Fibroblast of skin of right quadriceps (primary cell): Measurements from ENCODE around the gene RELL2.

Experiments used
- DNase-seq: peaks from one replicate; pipeline ENCODE4 v3.0.0-alpha.2; 2013

The RELL2 gene

DNA sequence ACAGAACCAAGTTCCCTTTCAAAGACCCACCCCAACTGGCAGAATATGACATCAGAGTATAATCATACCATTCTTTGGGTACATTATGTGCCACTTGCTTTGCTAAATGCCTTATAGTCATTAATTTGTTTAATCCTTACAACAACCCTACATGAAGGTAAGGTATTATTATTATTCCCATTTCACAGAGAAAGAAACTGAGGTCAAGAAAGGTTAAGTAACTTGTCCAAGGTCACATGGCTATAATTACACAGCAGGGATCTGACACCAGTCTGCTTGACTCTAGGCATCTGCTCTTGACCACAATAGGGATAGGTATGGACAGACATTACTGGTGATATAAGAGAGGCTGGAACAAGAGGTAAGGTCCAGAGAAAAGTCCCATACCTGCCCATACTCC is 13.2 kb downstream of the RELL2 start:
- DNase-seq: no peak

DNA sequence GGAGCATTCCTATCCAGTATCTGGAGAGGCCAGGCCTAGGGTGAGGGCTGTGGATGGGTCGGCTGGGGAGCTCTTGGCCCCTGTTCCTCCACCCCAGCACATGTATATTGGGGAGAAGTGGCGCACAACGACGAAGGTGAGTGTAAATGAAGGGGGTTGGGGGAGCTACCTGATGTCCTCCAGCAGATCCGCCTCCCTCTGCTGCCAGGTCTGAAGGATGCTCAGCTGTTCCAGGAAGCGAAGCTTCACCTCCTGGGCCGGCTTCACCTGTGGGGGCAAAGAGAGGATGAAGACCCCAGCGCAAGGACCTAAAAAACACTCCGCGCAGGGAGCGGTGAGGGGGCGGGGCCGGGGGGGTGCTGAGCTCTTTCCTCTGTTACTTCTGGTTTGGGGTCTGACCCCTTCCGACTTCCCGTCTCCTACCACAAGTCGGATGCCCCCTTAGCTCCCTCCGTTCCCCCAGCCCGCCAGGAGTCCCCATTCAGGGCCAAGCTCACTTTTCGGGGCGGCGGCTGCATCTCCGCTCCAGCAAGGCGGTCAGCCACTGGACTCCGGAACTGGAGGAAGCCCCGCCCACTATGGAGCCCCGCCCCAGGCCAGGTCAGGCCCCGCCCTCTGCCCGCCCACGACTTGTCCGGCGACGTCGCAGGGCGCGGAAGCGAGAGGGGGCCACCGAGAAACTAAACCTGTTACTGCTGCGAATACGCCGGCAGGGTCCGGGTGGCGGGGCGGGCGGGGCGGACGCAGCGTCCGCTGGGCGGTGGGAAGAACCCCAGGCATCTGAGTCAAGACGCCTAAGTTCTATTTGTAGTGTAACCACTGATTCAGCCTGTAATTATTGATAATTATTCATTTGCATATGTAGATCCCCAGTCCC is 14.3 kb downstream of the RELL2 start, which contains the start of gene FCHSD1:
Gene FCHSD1 (minus strand): TSS at position 568 of the 877 bp plus-strand sequence. CDS start 50 bp downstream, at position 518.
- DNase-seq: peak; percentile 70

- DNase-seq: no peak
Measured at GRCh38 chr5:141651728-141652105, 14.9 kb downstream of the RELL2 start.

DNA sequence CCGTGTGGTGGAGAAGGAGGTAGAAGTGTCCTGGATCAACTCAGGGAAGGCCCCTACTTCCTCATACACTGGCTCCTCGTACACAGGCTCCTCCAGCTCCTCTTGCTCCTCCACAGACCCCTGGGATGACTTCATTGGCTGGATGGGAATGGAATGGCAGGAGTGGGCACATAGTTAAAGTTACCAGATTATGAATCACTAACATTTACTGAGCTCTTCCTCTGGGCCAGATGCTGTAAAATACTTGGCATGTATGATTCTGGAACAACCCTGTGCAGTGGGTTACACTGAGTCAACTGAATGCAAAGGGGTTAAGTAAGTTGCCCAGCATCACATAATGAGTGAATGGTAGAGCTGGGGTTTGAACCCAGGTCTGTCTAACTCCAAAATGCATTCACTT is 17.5 kb downstream of the RELL2 start:
- peak; percentile 90 for DNase-seq

- DNase-seq: no peak
Measured at GRCh38 chr5:141655020-141655419, 18.2 kb downstream of the RELL2 start.

DNA sequence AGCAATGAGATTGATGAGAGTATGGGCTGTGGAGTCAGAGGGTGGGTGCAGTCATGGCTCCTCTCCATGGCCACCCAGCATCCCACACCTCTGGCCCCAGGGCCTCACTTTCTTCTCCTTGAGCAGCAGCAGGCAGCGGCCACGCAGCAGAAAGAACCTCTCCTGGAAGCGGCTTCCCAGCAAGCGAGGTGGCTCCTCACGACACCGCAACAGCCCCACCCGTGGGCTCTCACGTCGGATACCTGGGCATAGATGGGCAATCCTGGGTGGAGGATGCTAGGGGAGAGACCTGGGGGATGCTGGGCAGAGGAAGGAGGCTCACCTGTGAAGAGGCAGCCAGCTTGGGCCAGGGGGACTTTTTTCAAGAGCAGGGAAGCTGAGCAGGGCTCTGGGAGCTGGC is 19.6 kb downstream of the RELL2 start:
- DNase-seq: no peak

DNA sequence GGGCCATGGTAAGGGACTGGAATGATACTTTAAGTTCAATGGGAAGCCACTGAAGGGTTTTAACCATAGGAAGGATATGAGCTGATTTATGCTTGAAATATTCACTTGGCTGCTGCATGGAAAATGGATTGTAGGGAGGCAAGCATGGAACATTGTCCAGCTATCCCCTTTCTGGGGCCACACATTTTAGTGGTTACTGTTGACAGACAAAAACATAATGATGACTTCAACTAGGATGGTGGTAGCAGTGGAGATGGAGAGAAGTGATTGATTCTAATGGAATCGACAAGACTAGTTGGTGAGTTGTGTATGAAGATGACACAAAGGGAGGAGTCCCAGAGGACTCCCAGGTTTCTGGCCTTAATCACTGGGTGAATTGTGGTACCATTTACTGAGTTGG is 20.6 kb downstream of the RELL2 start:
- no peak for DNase-seq

- peak; percentile 92 for DNase-seq
Measured at GRCh38 chr5:141657937-141658545, 21.2 kb downstream of the RELL2 start.

- DNase-seq: no peak
Measured at GRCh38 chr5:141662028-141662427, 25.2 kb downstream of the RELL2 start.

DNA sequence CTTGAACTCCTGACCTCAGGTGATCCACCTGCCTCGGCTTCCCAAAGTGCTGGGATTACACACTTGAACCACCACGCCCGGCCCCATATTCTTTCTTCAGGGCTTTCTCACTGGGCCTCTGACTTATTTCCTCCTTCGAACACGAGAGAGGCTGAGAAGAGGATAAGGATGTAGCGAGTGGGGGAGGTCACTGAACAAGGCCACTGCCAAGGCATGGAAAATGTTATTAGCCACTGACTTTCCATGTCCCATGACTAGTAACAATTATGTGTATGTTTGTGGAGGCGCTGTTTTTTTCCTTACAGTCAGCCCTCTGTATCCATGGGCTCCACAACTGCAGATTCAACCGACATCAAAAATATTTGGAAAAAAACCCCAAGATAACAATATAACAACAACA is 26.7 kb downstream of the RELL2 start:
- DNase-seq: no peak

DNA sequence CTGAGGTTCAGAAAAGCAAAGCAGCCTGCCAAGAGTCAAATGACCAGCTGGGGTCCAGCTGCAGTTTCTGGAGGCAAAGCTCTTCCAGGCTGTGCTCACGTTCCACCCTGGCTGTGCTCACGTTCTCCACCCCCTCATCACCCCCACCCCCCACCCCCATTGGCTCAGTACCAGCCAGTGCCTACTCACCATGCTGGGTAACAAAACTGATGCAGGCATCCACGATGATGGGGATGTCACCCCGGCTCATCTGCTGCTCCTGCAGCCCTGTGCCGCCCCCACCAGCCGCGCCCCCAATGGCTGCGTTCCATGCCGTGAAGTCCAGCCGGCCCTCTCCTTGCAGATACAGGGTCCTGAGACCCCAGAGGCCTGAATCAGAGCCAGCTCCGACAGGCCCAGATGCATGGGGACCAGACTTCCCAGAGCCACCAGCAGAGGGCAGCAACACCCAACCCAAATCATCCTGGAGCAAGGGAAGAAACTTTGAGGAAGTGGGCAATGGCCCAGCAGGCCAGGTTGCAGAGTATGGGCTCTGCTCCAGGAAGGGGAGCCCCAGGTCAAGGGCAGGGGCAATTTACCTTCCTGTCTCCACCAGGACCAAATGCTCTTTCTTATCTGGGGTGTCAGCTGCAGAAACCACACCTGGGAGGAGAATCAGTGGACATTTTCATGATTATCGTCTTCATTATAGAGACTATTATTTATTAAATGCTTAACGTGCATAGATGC is 28.1 kb downstream of the RELL2 start:
- peak; percentile 58 for DNase-seq

DNA sequence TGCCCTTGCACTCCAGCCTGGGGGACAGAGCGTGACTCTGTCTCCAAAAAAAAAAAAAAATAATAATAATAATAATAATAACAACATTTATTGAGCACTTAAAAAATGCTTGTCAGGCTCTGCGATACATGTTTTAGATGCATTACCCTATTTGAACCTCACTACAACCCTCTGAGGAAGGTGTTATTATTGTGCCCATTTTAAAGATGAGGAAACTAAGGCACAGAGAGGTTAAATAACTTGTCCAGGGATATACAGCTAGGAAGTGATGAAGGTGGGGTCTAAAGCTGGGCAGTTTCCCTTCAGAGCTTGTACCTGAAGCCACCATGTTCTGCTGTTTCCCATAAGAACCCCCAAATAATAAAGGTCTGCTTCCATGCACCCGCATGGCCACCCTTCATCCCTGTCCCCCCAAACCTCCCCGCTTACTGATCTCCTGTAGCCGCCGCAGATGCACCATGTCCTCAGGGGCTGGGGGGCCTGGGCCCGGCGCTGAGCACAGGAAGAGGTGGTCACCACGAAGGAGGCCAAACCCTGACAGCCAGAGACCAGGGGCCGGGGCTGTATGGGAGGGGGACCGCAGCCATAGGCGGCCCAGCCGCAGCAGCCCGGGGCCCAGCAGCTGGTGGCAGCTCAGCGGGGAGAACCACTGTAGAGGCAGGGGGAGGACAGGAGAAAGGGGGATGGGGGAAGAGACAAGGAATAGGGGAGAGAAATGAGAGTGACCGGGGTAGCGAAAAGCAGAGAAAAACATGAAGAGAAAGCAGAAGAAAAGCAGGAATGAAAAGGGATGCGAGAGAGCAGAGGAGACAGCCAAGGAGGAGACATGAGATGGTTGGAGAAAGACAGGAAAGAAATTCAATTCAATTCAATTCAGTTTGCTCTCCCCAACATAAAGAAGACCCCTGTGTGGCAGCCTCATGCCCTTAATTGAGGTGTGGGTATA is 29.5 kb downstream of the RELL2 start:
- no peak for DNase-seq

DNA sequence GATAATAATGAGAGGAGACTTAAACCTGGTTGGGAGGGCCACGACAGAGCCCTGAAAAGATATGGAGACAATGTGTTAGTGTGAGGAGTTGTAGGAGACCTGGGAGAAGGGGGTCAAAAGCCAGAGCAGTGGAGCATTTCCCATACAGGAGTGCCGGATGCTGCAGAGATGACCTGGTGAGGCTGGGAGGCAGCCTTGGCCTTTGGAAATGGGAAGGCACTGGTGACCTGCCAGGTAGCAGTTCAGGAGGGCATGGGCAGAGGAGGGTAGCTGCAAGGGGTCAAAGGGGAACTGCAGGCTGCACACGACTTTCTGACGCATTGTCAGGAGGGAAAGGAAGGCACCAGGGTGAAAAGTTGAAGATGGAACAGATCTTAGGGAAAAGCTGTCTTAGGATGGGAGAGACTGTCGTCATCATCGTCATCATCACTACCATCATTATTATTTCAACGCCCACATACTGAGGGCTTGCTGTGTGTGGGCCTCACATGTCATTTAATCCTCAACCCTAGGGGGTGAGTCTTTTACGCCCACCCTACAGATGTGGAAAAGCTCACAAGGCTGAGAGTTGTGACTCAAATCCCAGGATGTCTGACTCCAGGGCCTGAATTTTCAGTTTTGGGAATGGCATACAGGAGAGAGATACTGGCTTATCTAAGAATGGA is 31.9 kb downstream of the RELL2 start:
- DNase-seq: peak; percentile 45

- no peak for DNase-seq
Measured at GRCh38 chr5:141669520-141669919, 32.7 kb downstream of the RELL2 start.

DNA sequence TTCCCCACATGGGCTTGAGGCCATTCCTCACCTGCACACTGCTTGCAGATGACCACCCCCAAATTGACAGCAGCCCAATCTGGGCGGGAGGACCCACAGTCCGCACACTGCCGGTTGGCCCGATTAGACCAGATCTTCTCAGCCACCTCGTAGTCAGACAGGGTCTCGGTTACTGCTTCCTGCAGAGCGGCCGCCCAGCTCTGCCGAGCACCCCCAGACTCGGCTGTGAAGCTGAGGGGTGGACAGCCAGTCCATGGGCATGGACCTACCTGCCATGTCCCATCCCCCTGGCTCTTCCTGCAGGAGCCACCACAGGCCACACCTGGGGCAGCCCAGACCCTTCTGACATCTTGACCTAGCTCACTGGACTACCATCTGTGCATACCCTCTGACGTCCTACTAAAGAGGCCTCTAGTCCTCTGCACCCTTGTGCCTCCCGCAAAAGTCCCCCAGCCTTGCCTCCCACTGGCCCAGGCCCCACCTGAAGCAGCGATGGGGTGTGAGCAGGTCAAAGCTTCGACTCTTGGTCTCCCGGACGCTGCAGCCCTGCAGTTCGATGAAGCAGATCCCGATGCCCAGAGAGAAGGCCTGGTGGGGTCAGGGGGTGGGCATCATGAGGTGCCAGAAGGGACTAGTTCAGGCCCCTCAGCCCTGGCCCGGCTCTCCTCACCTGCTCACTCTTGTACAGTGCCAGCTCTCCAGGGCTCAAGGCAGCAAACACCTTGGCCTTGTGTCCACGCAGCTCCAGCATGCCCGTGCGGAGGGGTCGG is 35.5 kb downstream of the RELL2 start:
- no peak for DNase-seq

GRCh38 chr5:141672841-141673813 is 36.3 kb downstream of the RELL2 start:
- no peak for DNase-seq

DNA sequence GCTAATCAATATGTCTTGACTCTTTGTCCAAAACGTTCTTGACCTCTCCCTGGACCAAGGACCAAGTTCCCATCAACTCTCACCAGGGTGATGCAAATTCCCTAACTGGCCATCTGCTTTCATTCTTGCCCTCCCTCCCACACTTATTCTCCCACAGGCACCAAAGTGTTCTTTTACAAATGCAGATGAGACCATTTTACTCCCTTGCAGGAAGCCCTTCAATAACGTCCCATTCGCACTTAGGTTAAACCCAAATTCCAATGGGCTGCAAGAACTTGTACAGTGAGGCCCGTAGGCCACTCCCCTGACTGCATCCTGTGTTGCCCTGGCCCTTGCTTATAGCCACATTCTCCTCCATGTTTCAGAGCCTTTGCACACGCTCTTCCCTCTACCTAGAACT is 38.0 kb downstream of the RELL2 start:
- DNase-seq: no peak

- no peak for DNase-seq
Measured at GRCh38 chr5:141675672-141676071, 38.9 kb downstream of the RELL2 start.

DNA sequence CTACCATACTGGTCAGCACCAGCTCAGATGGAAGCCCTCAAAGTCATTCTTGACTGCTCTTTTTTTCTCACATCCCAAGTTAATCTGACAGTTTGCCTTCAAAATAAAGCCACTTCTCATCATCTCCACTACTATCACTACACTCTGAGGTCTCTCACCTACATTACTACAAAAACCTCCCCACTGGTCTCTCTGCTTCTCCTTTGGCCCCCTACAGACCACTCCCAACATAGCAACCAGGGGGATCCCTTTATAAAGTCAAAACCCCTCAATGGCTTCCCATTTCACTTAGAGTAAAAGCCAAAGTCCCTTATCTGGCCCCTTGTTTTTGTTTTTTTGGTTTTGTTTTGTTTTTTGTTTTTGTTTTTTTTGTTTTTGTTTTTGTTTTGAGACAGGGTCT is 40.6 kb downstream of the RELL2 start:
- no peak for DNase-seq

- no peak for DNase-seq
Measured at GRCh38 chr5:141680178-141680577, 43.4 kb downstream of the RELL2 start.
